NCI-H748 treated with DMSO at 0.1 percent for 48 hours (cell line): ENCODE results near the gene GAPVD1.
"Not testable (repeated sequence)": the region's sequence is repeated elsewhere in the genome, so short reads cannot be mapped to it uniquely, and the experiment has no call there.

ENCODE experiments used
- DNase-seq: peaks from one replicate; lab custom pipeline; 2025; lab: John Stamatoyannopoulos, UW

GAPVD1 gene

GRCh38 chr9:125246261-125246667, 15.4 kb upstream of the GAPVD1 start:
- no peak for DNase-seq

GRCh38 chr9:125254231-125254630, 7.4 kb upstream of the GAPVD1 start:
- DNase-seq: no peak

- DNase-seq: peak; percentile 23
These were observed 5.7 kb upstream of the GAPVD1 start for GRCh38 chr9:125255781-125256391.

- no peak for DNase-seq
These were observed 3.4 kb upstream of the GAPVD1 start for GRCh38 chr9:125258160-125258785.

- no peak for DNase-seq
These were observed 2.6 kb upstream of the GAPVD1 start for GRCh38 chr9:125258832-125259534.

GRCh38 chr9:125260561-125260960, 1.1 kb upstream of the GAPVD1 start:
- DNase-seq: no peak

GRCh38 chr9:125262294-125262991, 817 bp downstream of the GAPVD1 start:
- no peak for DNase-seq

GRCh38 chr9:125264068-125264467, 2.4 kb downstream of the GAPVD1 start:
- not testable (repeated sequence) for DNase-seq

- no peak for DNase-seq
These were observed 6.9 kb downstream of the GAPVD1 start for GRCh38 chr9:125268394-125269013.

- no peak for DNase-seq
These were observed 7.4 kb downstream of the GAPVD1 start for GRCh38 chr9:125269014-125269397.

GRCh38 chr9:125271081-125271480, 9.5 kb downstream of the GAPVD1 start:
- DNase-seq: no peak

GRCh38 chr9:125272697-125273096, 11.1 kb downstream of the GAPVD1 start:
- no peak for DNase-seq

- no peak for DNase-seq
These were observed 15.1 kb downstream of the GAPVD1 start for GRCh38 chr9:125276771-125277170.

- DNase-seq: no peak
These were observed 15.8 kb downstream of the GAPVD1 start for GRCh38 chr9:125277411-125277810.

- no peak for DNase-seq
These were observed 19.3 kb downstream of the GAPVD1 start for GRCh38 chr9:125280945-125281344.

- no peak for DNase-seq
These were observed 23.2 kb downstream of the GAPVD1 start for GRCh38 chr9:125284855-125285254.

GRCh38 chr9:125286935-125287433, 25.4 kb downstream of the GAPVD1 start:
- not testable (repeated sequence) for DNase-seq

GRCh38 chr9:125293134-125293533, 31.5 kb downstream of the GAPVD1 start:
- no peak for DNase-seq

- DNase-seq: no peak
These were observed 34.0 kb downstream of the GAPVD1 start for GRCh38 chr9:125295657-125296056.

- peak; percentile 98 for DNase-seq
These were observed 35.3 kb downstream of the GAPVD1 start for GRCh38 chr9:125296843-125297372.

GRCh38 chr9:125297917-125298316, 36.3 kb downstream of the GAPVD1 start:
- no peak for DNase-seq

- DNase-seq: no peak
These were observed 40.6 kb downstream of the GAPVD1 start for GRCh38 chr9:125302241-125302640.
